Measurements from ENCODE around the gene MEAF6. TPM values are rescaled to one million over a fixed set of nuclear protein-coding genes. Genes with fewer than 3 reads are reported as not detected.

MEAF6 gene
- total RNA-seq, 1 donor from 2014 or later: 102 TPM

GRCh38 chr1:37449936-37450335 lies 64.6 kb downstream of the MEAF6 start:
- intact Hi-C loops (cut with micrococcal nuclease): loop anchor here (10.0 kb wide), 1 partner anchor 1385 kb away; no protein-coding TSS in a partner anchor
- peaks cover 9% of the 10 kb centered on the region for H3K27me3 Mint-ChIP-seq (ENCODE audit: insufficient read depth)
- H3K4me1 Mint-ChIP-seq (ENCODE audit: low read depth): peaks cover 5% of the 10 kb centered on the region
- H3K27ac Mint-ChIP-seq: no peak overlapping the region
- no peaks in the 10 kb centered on the region for H3K36me3 Mint-ChIP-seq (ENCODE audit: low read depth)
- H3K4me3 Mint-ChIP-seq: no peak overlapping the region
- no peaks in the 10 kb centered on the region for H3K9me3 Mint-ChIP-seq
- no peak for DNase-seq (ENCODE audit: low spot score)

- Mint-ChIP-seq H3K27ac (no peak overlapping the region), H3K9me3 (no peaks in the 10 kb centered on the region), H3K4me3 (no peak overlapping the region), H3K27me3 (ENCODE audit: insufficient read depth) (peaks cover 12% of the 10 kb centered on the region), H3K36me3 (ENCODE audit: low read depth) (no peaks in the 10 kb centered on the region), H3K4me1 (ENCODE audit: low read depth) (no peaks in the 10 kb centered on the region)
- intact Hi-C loops (cut with micrococcal nuclease): no loop called here
- no peak for DNase-seq (ENCODE audit: low spot score)
Observed at GRCh38 chr1:37448691-37449417, 65.7 kb downstream of the MEAF6 start.

GRCh38 chr1:37448185-37448584 lies 66.4 kb downstream of the MEAF6 start:
- H3K4me3 Mint-ChIP-seq: no peak overlapping the region
- H3K9me3 Mint-ChIP-seq: no peaks in the 10 kb centered on the region
- peaks cover 16% of the 10 kb centered on the region for H3K27me3 Mint-ChIP-seq (ENCODE audit: insufficient read depth)
- no peaks in the 10 kb centered on the region for H3K36me3 Mint-ChIP-seq (ENCODE audit: low read depth)
- DNase-seq (ENCODE audit: low spot score): no peak
- no peak overlapping the region for H3K27ac Mint-ChIP-seq
- H3K4me1 Mint-ChIP-seq (ENCODE audit: low read depth): no peaks in the 10 kb centered on the region
- intact Hi-C loops (cut with micrococcal nuclease): no loop called here

- Mint-ChIP-seq H3K4me1 (ENCODE audit: low read depth) (no peaks in the 10 kb centered on the region), H3K9me3 (no peaks in the 10 kb centered on the region), H3K36me3 (ENCODE audit: low read depth) (no peaks in the 10 kb centered on the region), H3K27ac (no peak overlapping the region), H3K27me3 (ENCODE audit: insufficient read depth) (peaks cover 25% of the 10 kb centered on the region), H3K4me3 (no peak overlapping the region)
- no peak for DNase-seq (ENCODE audit: low spot score)
- intact Hi-C loops (cut with micrococcal nuclease): no loop called here
Observed at GRCh38 chr1:37446874-37447273, 67.7 kb downstream of the MEAF6 start.

- Mint-ChIP-seq H3K27me3 (ENCODE audit: insufficient read depth) (peaks cover 28% of the 10 kb centered on the region), H3K36me3 (ENCODE audit: low read depth) (no peaks in the 10 kb centered on the region), H3K4me1 (ENCODE audit: low read depth) (no peaks in the 10 kb centered on the region), H3K9me3 (no peaks in the 10 kb centered on the region), H3K27ac (no peak overlapping the region), H3K4me3 (no peak overlapping the region)
- no peak for DNase-seq (ENCODE audit: low spot score)
- intact Hi-C loops (cut with micrococcal nuclease): no loop called here
Observed at GRCh38 chr1:37442644-37443043, 71.9 kb downstream of the MEAF6 start.

Other genes with a start within 250 kb of the MEAF6 start
- 40.4 and 44.0 TPM in 2 replicates for gene ZC3H12A, start 40.2 kb downstream of the MEAF6 start, total RNA-seq
- gene SNIP1, start 39.5 kb upstream of the MEAF6 start, total RNA-seq: 28.1 and 30.2 TPM in 2 replicates
- not detected in 2 replicates for gene DNALI1, start 42.2 kb upstream of the MEAF6 start, total RNA-seq
- 108 and 113 TPM in 2 replicates for gene GNL2, start 81.2 kb upstream of the MEAF6 start, total RNA-seq
- not detected in 2 replicates for gene RSPO1, start 120.1 kb upstream of the MEAF6 start, total RNA-seq
- 33.5 and 37.2 TPM in 2 replicates for gene CDCA8, start 177.8 kb upstream of the MEAF6 start, total RNA-seq